ENCODE measurements around the gene RAI1. TPM values are rescaled to one million over a fixed set of nuclear protein-coding genes. Genes with fewer than 3 reads are reported as not detected.

The RAI1 gene
- total and polyA plus RNA-seq, 2 of the 13 experiments (the other 11 are each of a cell fraction or from before 2014, with no cell fraction given): 3.4 to 5.2 TPM

GRCh38 chr17:17792551-17793377 is 111.5 kb downstream of the RAI1 start:
- ATAC-seq (no peak), FAIRE-seq (no peak), DNase-seq (ENCODE audit: low spot score) (no peak)
- Histone ChIP-seq H3K4me2 (ENCODE audit: low read depth, low read length) (no peak overlapping the region), H3K27ac (ENCODE audit: extremely low read length, insufficient read depth, low read length) (no peak overlapping the region), H3K9ac (ENCODE audit: insufficient read depth, low read depth, low read length) (no peak overlapping the region), H4K20me1 (ENCODE audit: insufficient read depth, low read length) (peaks cover 19% of the 10 kb centered on the region; the same call in 1 of the 2 replicates), H2AFZ (ENCODE audit: low read length) (no peak overlapping the region), H3K36me3 (replicated peaks in 1 of 2; ENCODE audit: control insufficient read depth in 1 of 2, insufficient read depth in 2 of 2, low read length in 2 of 2) (peaks cover 25 to 29% of the 10 kb centered on the region in 2 experiments; a peak in 4 of 5 replicates), H3K79me2 (ENCODE audit: insufficient read depth, low read length) (no peaks in the 10 kb centered on the region), H3K27me3 (ENCODE audit: control insufficient read depth in 1 of 2, insufficient read depth in 2 of 2, low read length in 2 of 2) (no peaks in the 10 kb centered on the region), H3K4me3 (replicated peaks in 1 of 3; ENCODE audit: insufficient read depth in 1 of 3, low read depth in 2 of 3, low read length in 3 of 3) (no peak overlapping the region), H3K9me3 (ENCODE audit: low read length) (no peaks in the 10 kb centered on the region), H3K4me1 (ENCODE audit: insufficient read depth, low read length) (peaks cover 15% of the 10 kb centered on the region)
- BruUV-seq (replicated peaks): no TSS peak
- ChIA-PET POLR2A (no interaction called here), CTCF (ENCODE audit: low intra/inter-chr PET ratio, low total read pairs) (no interaction called here)
- WGBS (ENCODE audit: low lambda C conversion rate): 98% methylated on average over 21 of the region's 38 CpGs
- intact Hi-C loops (cut with micrococcal nuclease; ENCODE audit: unreplicated experiment) (no loop called here), in situ Hi-C loops (cut with HindIII; ENCODE audit: extremely low pct_ligation_motif_present, low pct_unique_long_range_greater_than_20kb) (no loop called here)
- no peak for TF ChIP-seq NFIC (IDR thresholded peaks at IDR 0.05; ENCODE audit: low read length)
- no peak for TF ChIP-seq ZNF44 (CRISPR knock-in tag; IDR thresholded peaks at IDR 0.05)
- TF ChIP-seq HES4 (CRISPR knock-in tag; IDR thresholded peaks at IDR 0.05; ENCODE audit: borderline replicate concordance): no peak
- TF ChIP-seq ZNF670 (CRISPR knock-in tag; IDR thresholded peaks at IDR 0.05; ENCODE audit: borderline replicate concordance): no peak
- no peak for TF ChIP-seq DBP (CRISPR knock-in tag; IDR thresholded peaks at IDR 0.05; ENCODE audit: not compliant biosample characterization)
- TF ChIP-seq HOXD1 (CRISPR knock-in tag; IDR thresholded peaks at IDR 0.05): no peak
- no peak for TF ChIP-seq ZNF883 (CRISPR knock-in tag; IDR thresholded peaks at IDR 0.05; ENCODE audit: not compliant biosample characterization)
- TF ChIP-seq FOSL2 (CRISPR knock-in tag; IDR thresholded peaks at IDR 0.05): no peak
- TF ChIP-seq PHF20 (CRISPR knock-in tag; IDR thresholded peaks at IDR 0.05): no peak
- TF ChIP-seq ZC3H4 (CRISPR knock-in tag; IDR thresholded peaks at IDR 0.05; ENCODE audit: borderline replicate concordance): no peak
- TF ChIP-seq ZNF292 (CRISPR knock-in tag; IDR thresholded peaks at IDR 0.05; ENCODE audit: borderline replicate concordance, low read depth): no peak
- no peak for TF ChIP-seq NRL (CRISPR knock-in tag; IDR thresholded peaks at IDR 0.05; ENCODE audit: borderline replicate concordance)
- no peak for TF ChIP-seq ZZZ3 (CRISPR knock-in tag; IDR thresholded peaks at IDR 0.05; ENCODE audit: borderline replicate concordance)
- TF ChIP-seq ZBTB44 (CRISPR knock-in tag; IDR thresholded peaks at IDR 0.05): no peak
- TF ChIP-seq ZFP41 (CRISPR knock-in tag; IDR thresholded peaks at IDR 0.05; ENCODE audit: borderline replicate concordance): no peak
- TF ChIP-seq KDM5B (CRISPR knock-in tag; IDR thresholded peaks at IDR 0.05; ENCODE audit: borderline replicate concordance): no peak
- no peak for TF ChIP-seq ZBTB20 (CRISPR knock-in tag; IDR thresholded peaks at IDR 0.05; ENCODE audit: borderline replicate concordance, low read depth)

All from HepG2 (cell line).